Measurements from ENCODE around the gene EFHC1. TPM values are rescaled to one million over a fixed set of nuclear protein-coding genes. Genes with fewer than 3 reads are reported as not detected.

Gene EFHC1
- total and polyA plus RNA-seq, 2 experiments from 2014 or later, result 24.3 to 28.0 TPM

GRCh38 chr6:52543729-52544601 lies 123.8 kb downstream of the EFHC1 start:
- Histone ChIP-seq H3K27me3 (ENCODE audit: insufficient read depth) (no peaks in the 10 kb centered on the region), H3K4me1 (ENCODE audit: insufficient read depth) (peaks cover 38% of the 10 kb centered on the region), H2AFZ (no peak overlapping the region), H3K79me2 (replicated peaks; ENCODE audit: insufficient read depth) (peaks cover 49% of the 10 kb centered on the region), H3K9me2 (ENCODE audit: insufficient read depth) (peaks cover 5% of the 10 kb centered on the region), H3K36me3 (ENCODE audit: insufficient read depth) (no peaks in the 10 kb centered on the region), H3F3A (replicated peaks; ENCODE audit: low read depth) (no peaks in the 10 kb centered on the region), H4K20me1 (replicated peaks; ENCODE audit: insufficient read depth) (0 out of 2 replicates have a peak, but pooled peaks cover 3% of the 10 kb centered on the region), H3K27ac (ENCODE audit: low read depth) (peak overlapping the region; percentile 42), H3K4me3 (no peak overlapping the region), H3K4me2 (peak overlapping the region; percentile 11)
- DNase-seq (ENCODE audit: low spot score), result peak; percentile 32
- TF ChIP-seq REST (IDR thresholded peaks at IDR 0.05; ENCODE audit: unreplicated experiment), result no peak
- no peak for TF ChIP-seq ZNF331 (CRISPR knock-in tag; IDR thresholded peaks at IDR 0.05; ENCODE audit: low read depth)
- TF ChIP-seq CTCF (conservative IDR thresholded peaks at IDR 0.05; ENCODE audit: low read depth in 2 of 2), result no peak
- TF ChIP-seq JUNB (IDR thresholded peaks at IDR 0.05; ENCODE audit: unreplicated experiment), result no peak
- H3K27ac Mint-ChIP-seq, result no peak overlapping the region
- no peaks in the 10 kb centered on the region for H3K9me3 Mint-ChIP-seq
- H3K4me1 Mint-ChIP-seq, result peaks cover 54% of the 10 kb centered on the region
- peaks cover 7% of the 10 kb centered on the region for H3K27me3 Mint-ChIP-seq (ENCODE audit: insufficient read depth, low read depth, poor library complexity)
- H3K36me3 Mint-ChIP-seq (ENCODE audit: low read depth), result no peaks in the 10 kb centered on the region
- H3K4me3 Mint-ChIP-seq, result no peak overlapping the region; the same call in 2 of the 3 replicates
- 0 out of 3 replicates have a peak, but pooled peaks have one; percentile 20 for ATAC-seq

- peaks cover 46% of the 10 kb centered on the region for H3K79me2 ChIP-seq (replicated peaks; ENCODE audit: insufficient read depth)
- H3F3A ChIP-seq (replicated peaks; ENCODE audit: low read depth), result no peaks in the 10 kb centered on the region
- Mint-ChIP-seq H3K9me3 (no peaks in the 10 kb centered on the region), H3K27ac (peak overlapping the region; percentile 66), H3K4me3 (no peak overlapping the region), H3K36me3 (ENCODE audit: low read depth) (no peaks in the 10 kb centered on the region), H3K27me3 (ENCODE audit: insufficient read depth, low read depth, poor library complexity) (peaks cover 7% of the 10 kb centered on the region), H3K4me1 (peaks cover 46% of the 10 kb centered on the region)
- DNase-seq (ENCODE audit: low spot score) (no peak), ATAC-seq (no peak)
- no peak overlapping the region for H3K4me3 ChIP-seq
- peaks cover 5% of the 10 kb centered on the region for H3K9me2 ChIP-seq (ENCODE audit: insufficient read depth)
- 0 out of 2 replicates have a peak, but pooled peaks cover 3% of the 10 kb centered on the region for H4K20me1 ChIP-seq (replicated peaks; ENCODE audit: insufficient read depth)
- no peaks in the 10 kb centered on the region for H3K27me3 ChIP-seq (ENCODE audit: insufficient read depth)
- H3K4me1 ChIP-seq (ENCODE audit: insufficient read depth), result peaks cover 32% of the 10 kb centered on the region
- H3K27ac ChIP-seq (ENCODE audit: low read depth), result peak overlapping the region; percentile 42; the same call in 1 of the 2 replicates
- no peak overlapping the region for H3K4me2 ChIP-seq
- H3K36me3 ChIP-seq (ENCODE audit: insufficient read depth), result no peaks in the 10 kb centered on the region
- H2AFZ ChIP-seq, result no peak overlapping the region
- TF ChIP-seq JUNB (IDR thresholded peaks at IDR 0.05; ENCODE audit: unreplicated experiment), result no peak
- no peak for TF ChIP-seq ZNF462 (CRISPR knock-in tag; IDR thresholded peaks at IDR 0.05)
- TF ChIP-seq STAT1 (IDR thresholded peaks at IDR 0.05; ENCODE audit: unreplicated experiment), result no peak
Measured at GRCh38 chr6:52544602-52545405, 124.7 kb downstream of the EFHC1 start.

Measured in GM23338 (cell line).